Activated naive CD8-positive, alpha-beta T cell treated with anti-CD3 and anti-CD28 coated beads for 36 hours (primary cell): ENCODE results near the gene ADD2. TPM values are rescaled to one million over a fixed set of nuclear protein-coding genes. Genes with fewer than 3 reads are reported as not detected.
"Not testable (repeated sequence)": the region's sequence is repeated elsewhere in the genome, so short reads cannot be mapped to it uniquely, and the experiment has no call there.

Experiments used
- DNase-seq: peaks from one replicate; pipeline ENCODE4 v3.0.0; 2021
- H3K27ac Mint-ChIP-seq: one replicate; pipeline ENCODE4 v1.8.0; 2022; ENCODE audit warnings: mild to moderate bottlenecking, moderate library complexity, mixed read lengths
- H3K27me3 Mint-ChIP-seq: one replicate; pipeline ENCODE4 v1.8.0; 2022; ENCODE audit warnings: mild to moderate bottlenecking, mixed read lengths
- H3K36me3 Mint-ChIP-seq: one replicate; pipeline ENCODE4 v1.8.0; 2021; ENCODE audit warnings: mild to moderate bottlenecking, mixed read lengths
- H3K4me1 Mint-ChIP-seq: one replicate; pipeline ENCODE4 v1.8.0; 2021; ENCODE audit warnings: mixed read lengths
- H3K4me3 Mint-ChIP-seq: one replicate; pipeline ENCODE4 v1.8.0; 2022; ENCODE audit warnings: mild to moderate bottlenecking, moderate library complexity, mixed read lengths
- H3K9me3 Mint-ChIP-seq: one replicate; pipeline ENCODE4 v1.8.0; 2022; ENCODE audit warnings: mixed read lengths
- total RNA-seq, 2 experiments: library from RNA; stranded (reverse); gene quantifications; one replicate each; pipeline ENCODE4 v1.2.3, GENCODE V29; 2021

Gene ADD2
- total RNA-seq, 2 experiments from 2014 or later = 33.2 to 36.1 TPM

GRCh38 chr2:70648961-70649360 lies 119.0 kb downstream of the ADD2 start:
- no peak overlapping the region for H3K4me3 Mint-ChIP-seq
- H3K27me3 Mint-ChIP-seq = peaks cover 17% of the 10 kb centered on the region
- no peaks in the 10 kb centered on the region for H3K9me3 Mint-ChIP-seq
- H3K4me1 Mint-ChIP-seq = no peaks in the 10 kb centered on the region
- no peaks in the 10 kb centered on the region for H3K36me3 Mint-ChIP-seq
- no peak overlapping the region for H3K27ac Mint-ChIP-seq
- DNase-seq = no peak

- H3K9me3 Mint-ChIP-seq = no peaks in the 10 kb centered on the region
- no peak overlapping the region for H3K4me3 Mint-ChIP-seq
- H3K36me3 Mint-ChIP-seq = no peaks in the 10 kb centered on the region
- peak; percentile 65 for DNase-seq
- H3K4me1 Mint-ChIP-seq = no peaks in the 10 kb centered on the region
- H3K27me3 Mint-ChIP-seq = peaks cover 17% of the 10 kb centered on the region
- H3K27ac Mint-ChIP-seq = no peak overlapping the region
Observed at GRCh38 chr2:70647873-70648481, 120.0 kb downstream of the ADD2 start.

GRCh38 chr2:70646420-70646818 lies 121.6 kb downstream of the ADD2 start:
- Mint-ChIP-seq H3K4me3 (no peak overlapping the region), H3K4me1 (no peaks in the 10 kb centered on the region), H3K27me3 (peaks cover 9% of the 10 kb centered on the region), H3K27ac (no peak overlapping the region), H3K9me3 (no peaks in the 10 kb centered on the region), H3K36me3 (no peaks in the 10 kb centered on the region)
- no peak for DNase-seq

- H3K27ac Mint-ChIP-seq = no peak overlapping the region
- no peak overlapping the region for H3K4me3 Mint-ChIP-seq
- DNase-seq = no peak
- no peaks in the 10 kb centered on the region for H3K36me3 Mint-ChIP-seq
- H3K27me3 Mint-ChIP-seq = peaks cover 4% of the 10 kb centered on the region
- no peaks in the 10 kb centered on the region for H3K4me1 Mint-ChIP-seq
- no peaks in the 10 kb centered on the region for H3K9me3 Mint-ChIP-seq
Observed at GRCh38 chr2:70645733-70646419, 122.1 kb downstream of the ADD2 start.

- DNase-seq = peak; percentile 9
- Mint-ChIP-seq H3K9me3 (no peaks in the 10 kb centered on the region), H3K27ac (no peak overlapping the region), H3K4me3 (no peak overlapping the region), H3K36me3 (no peaks in the 10 kb centered on the region), H3K4me1 (peaks cover 8% of the 10 kb centered on the region), H3K27me3 (no peaks in the 10 kb centered on the region)
Observed at GRCh38 chr2:70643715-70644114, 124.3 kb downstream of the ADD2 start.

GRCh38 chr2:70641263-70641784 lies 126.7 kb downstream of the ADD2 start:
- H3K4me3 Mint-ChIP-seq = no peak overlapping the region
- no peak for DNase-seq
- H3K36me3 Mint-ChIP-seq = no peaks in the 10 kb centered on the region
- peaks cover 12% of the 10 kb centered on the region for H3K4me1 Mint-ChIP-seq
- no peaks in the 10 kb centered on the region for H3K27me3 Mint-ChIP-seq
- peaks cover 2% of the 10 kb centered on the region for H3K9me3 Mint-ChIP-seq
- H3K27ac Mint-ChIP-seq = no peak overlapping the region

GRCh38 chr2:70639841-70640436 lies 128.1 kb downstream of the ADD2 start:
- Mint-ChIP-seq H3K27me3 (no peaks in the 10 kb centered on the region), H3K4me1 (peaks cover 12% of the 10 kb centered on the region), H3K9me3 (peaks cover 2% of the 10 kb centered on the region), H3K36me3 (no peaks in the 10 kb centered on the region), H3K4me3 (no peak overlapping the region), H3K27ac (no peak overlapping the region)
- no peak for DNase-seq

GRCh38 chr2:70638561-70638960 lies 129.4 kb downstream of the ADD2 start:
- no peak overlapping the region for H3K4me3 Mint-ChIP-seq
- peaks cover 12% of the 10 kb centered on the region for H3K4me1 Mint-ChIP-seq
- H3K9me3 Mint-ChIP-seq = peaks cover 2% of the 10 kb centered on the region
- H3K27ac Mint-ChIP-seq = no peak overlapping the region
- H3K27me3 Mint-ChIP-seq = no peaks in the 10 kb centered on the region
- no peaks in the 10 kb centered on the region for H3K36me3 Mint-ChIP-seq
- DNase-seq = no peak

- Mint-ChIP-seq H3K27me3 (no peaks in the 10 kb centered on the region), H3K36me3 (no peaks in the 10 kb centered on the region), H3K27ac (no peak overlapping the region), H3K4me1 (peaks cover 2% of the 10 kb centered on the region), H3K4me3 (no peak overlapping the region), H3K9me3 (peaks cover 6% of the 10 kb centered on the region)
- no peak for DNase-seq
Observed at GRCh38 chr2:70633508-70633907, 134.5 kb downstream of the ADD2 start.

- Mint-ChIP-seq H3K4me1 (no peaks in the 10 kb centered on the region), H3K27ac (no peak overlapping the region), H3K4me3 (no peak overlapping the region), H3K36me3 (no peaks in the 10 kb centered on the region), H3K27me3 (no peaks in the 10 kb centered on the region), H3K9me3 (peaks cover 4% of the 10 kb centered on the region)
- no peak for DNase-seq
Observed at GRCh38 chr2:70632966-70633365, 135.0 kb downstream of the ADD2 start.

- no peak overlapping the region for H3K27ac Mint-ChIP-seq
- H3K27me3 Mint-ChIP-seq = no peaks in the 10 kb centered on the region
- H3K36me3 Mint-ChIP-seq = no peaks in the 10 kb centered on the region
- no peaks in the 10 kb centered on the region for H3K4me1 Mint-ChIP-seq
- no peak for DNase-seq
- H3K9me3 Mint-ChIP-seq = peaks cover 4% of the 10 kb centered on the region
- no peak overlapping the region for H3K4me3 Mint-ChIP-seq
Observed at GRCh38 chr2:70632388-70632787, 135.6 kb downstream of the ADD2 start.

GRCh38 chr2:70630761-70631160 lies 137.2 kb downstream of the ADD2 start:
- no peak overlapping the region for H3K27ac Mint-ChIP-seq
- peaks cover 3% of the 10 kb centered on the region for H3K27me3 Mint-ChIP-seq
- H3K4me3 Mint-ChIP-seq = no peak overlapping the region
- H3K4me1 Mint-ChIP-seq = peaks cover 1% of the 10 kb centered on the region
- no peak for DNase-seq
- no peaks in the 10 kb centered on the region for H3K36me3 Mint-ChIP-seq
- H3K9me3 Mint-ChIP-seq = peaks cover 4% of the 10 kb centered on the region

- H3K27me3 Mint-ChIP-seq = peaks cover 4% of the 10 kb centered on the region
- H3K4me3 Mint-ChIP-seq = no peak overlapping the region
- H3K36me3 Mint-ChIP-seq = no peaks in the 10 kb centered on the region
- H3K9me3 Mint-ChIP-seq = no peaks in the 10 kb centered on the region
- H3K27ac Mint-ChIP-seq = no peak overlapping the region
- DNase-seq = no peak
- H3K4me1 Mint-ChIP-seq = peaks cover 1% of the 10 kb centered on the region
Observed at GRCh38 chr2:70627211-70627898, 140.6 kb downstream of the ADD2 start.

GRCh38 chr2:70626254-70626990 lies 141.6 kb downstream of the ADD2 start:
- no peak for DNase-seq
- Mint-ChIP-seq H3K4me3 (no peak overlapping the region), H3K27ac (no peak overlapping the region), H3K4me1 (peaks cover 1% of the 10 kb centered on the region), H3K9me3 (no peaks in the 10 kb centered on the region), H3K27me3 (peaks cover 10% of the 10 kb centered on the region), H3K36me3 (no peaks in the 10 kb centered on the region)

- not testable (repeated sequence) for H3K27ac Mint-ChIP-seq, H3K4me3 Mint-ChIP-seq, H3K27me3 Mint-ChIP-seq, H3K9me3 Mint-ChIP-seq, H3K4me1 Mint-ChIP-seq, H3K36me3 Mint-ChIP-seq, DNase-seq
Observed at GRCh38 chr2:70621536-70621935, 146.5 kb downstream of the ADD2 start.
